H1 (cell line): ENCODE data around the gene GUCA1A. TPM values are rescaled to one million over a fixed set of nuclear protein-coding genes. Genes with fewer than 3 reads are reported as not detected.

Experiments
- CTBP2 ChIP-seq: IDR thresholded peaks from 2 replicates; pipeline ENCODE4 v1.7.0; 2011; ENCODE audit warnings: borderline replicate concordance, mild to moderate bottlenecking, moderate library complexity, mixed read lengths, low read length; ENCODE audit not compliant: insufficient read depth, insufficient read length
- EGR1 ChIP-seq: IDR thresholded peaks from 2 replicates; pipeline ENCODE4 v1.6.1; 2011; ENCODE audit warnings: low read depth, low read length, borderline replicate concordance
- RAD21 ChIP-seq, 2 experiments: IDR thresholded peaks in 1 of 2; conservative IDR thresholded peaks in 1 of 2; 2 replicates each; pipeline ENCODE4 v1.6.1; 2011; ENCODE audit warnings: low read depth in 2 of 2, low read length in 2 of 2, improper control_type of control experiment in 1 of 2, inconsistent platforms in 1 of 2, mild to moderate bottlenecking in 1 of 2, moderate library complexity in 1 of 2
- RNF2 ChIP-seq: fragments of 200-900, 300-1000 bp; sonication (generic); IDR thresholded peaks from 2 replicates; pipeline ENCODE4 v1.7.1; 2016; ENCODE audit warnings: borderline replicate concordance, low read depth, mild to moderate bottlenecking, antibody characterized with exemption, low read length; ENCODE audit not compliant: poor library complexity, severe bottlenecking; ENCODE audit errors: missing control alignments
- SP1 ChIP-seq: IDR thresholded peaks from 2 replicates; pipeline ENCODE4 v1.6.1; 2011; ENCODE audit warnings: low read depth, low read length
- SUZ12 ChIP-seq: fragments of 200-600 bp; sonication (generic); IDR thresholded peaks from 2 replicates; pipeline ENCODE4 v1.6.1; 2012; ENCODE audit warnings: mild to moderate bottlenecking, inconsistent platforms, low read length, moderate library complexity, mixed read lengths
- TEAD4 ChIP-seq: IDR thresholded peaks from 2 replicates; pipeline ENCODE4 v1.6.1; 2012; ENCODE audit warnings: low read depth, low read length, inconsistent platforms, mixed read lengths
- ZNF274 ChIP-seq: IDR thresholded peaks from 2 replicates; pipeline ENCODE4 v1.7.0; 2012; ENCODE audit warnings: low read length, borderline replicate concordance; ENCODE audit errors: extremely low read depth
- polyA plus RNA-seq, 7 experiments: library from polyadenylated mRNA; depleted of rRNA in 3 of 7; stranded (reverse) in 5 of 7; unstranded in 2 of 7; fragments of >200 nt in 5 of 7; fragments of 200-250 nt in 2 of 7; gene quantifications; 1 replicate in 5 of 7; 2 replicates in 1 of 7; 4 replicates in 1 of 7; pipeline versions ENCODE4 v1.2.1 to v1.2.3, GENCODE V29; 2011 to 2013; ENCODE audit warnings: missing spikeins in 2 of 7, mixed read lengths in 2 of 7
- total RNA-seq: library from RNA; stranded (reverse); fragmentation: NEBNext Ultra II Directional; extraction: Animal tissue kit (Norgen Biotek cat#: 25700); gene quantifications from 2 replicates; pipeline ENCODE4 v1.2.1, GENCODE V29; 2021
- TF ChIP-seq, protein P1 (sequence below): fragments of 300-600 bp; sonication (generic); IDR thresholded peaks from 2 replicates; pipeline ENCODE4 v1.7.1; 2012; ENCODE audit warnings: low read length, moderate library complexity, mild to moderate bottlenecking, inconsistent platforms; ENCODE audit not compliant: insufficient replicate concordance
- TF ChIP-seq, protein P2 (sequence below): IDR thresholded peaks from 2 replicates; pipeline ENCODE4 v1.6.1; 2012; ENCODE audit warnings: inconsistent platforms

Gene GUCA1A
- total and polyA plus RNA-seq, 2 of the 8 experiments (the other 6 are each of a cell fraction or from before 2014, with no cell fraction given) = 4.6 to 24.6 TPM

DNA sequence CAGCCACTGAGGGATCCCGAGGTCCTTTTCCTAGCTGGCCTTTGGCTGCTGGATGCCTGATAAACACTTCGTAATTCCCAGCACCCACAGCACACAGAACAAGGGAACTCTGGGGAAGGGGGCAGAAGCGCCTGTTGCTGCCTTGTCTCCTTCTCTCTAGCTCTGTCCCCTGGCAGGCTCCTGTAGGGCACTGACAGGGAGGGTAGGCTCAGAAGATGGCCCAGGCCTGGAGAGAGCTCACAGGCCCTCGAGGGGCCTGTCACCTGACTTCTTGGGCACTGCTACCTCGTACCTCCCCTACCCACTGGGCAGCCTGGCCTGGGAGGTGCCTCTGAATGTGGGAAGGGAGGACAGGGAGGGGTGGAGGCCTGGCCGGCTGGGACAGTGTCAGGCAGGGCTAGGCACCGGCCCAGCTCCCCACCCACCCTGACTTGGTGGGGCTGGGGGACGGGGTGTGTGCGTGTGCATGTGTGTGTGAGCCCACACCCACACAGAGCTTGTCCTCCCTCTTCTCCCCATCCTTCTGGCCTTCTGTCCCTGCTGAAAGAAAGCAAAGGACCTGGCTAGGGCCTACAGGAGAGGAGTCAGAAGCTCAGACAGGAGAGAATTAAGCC is 48.8 kb upstream of the GUCA1A start (continued):
- TF ChIP-seq, protein P1, sequence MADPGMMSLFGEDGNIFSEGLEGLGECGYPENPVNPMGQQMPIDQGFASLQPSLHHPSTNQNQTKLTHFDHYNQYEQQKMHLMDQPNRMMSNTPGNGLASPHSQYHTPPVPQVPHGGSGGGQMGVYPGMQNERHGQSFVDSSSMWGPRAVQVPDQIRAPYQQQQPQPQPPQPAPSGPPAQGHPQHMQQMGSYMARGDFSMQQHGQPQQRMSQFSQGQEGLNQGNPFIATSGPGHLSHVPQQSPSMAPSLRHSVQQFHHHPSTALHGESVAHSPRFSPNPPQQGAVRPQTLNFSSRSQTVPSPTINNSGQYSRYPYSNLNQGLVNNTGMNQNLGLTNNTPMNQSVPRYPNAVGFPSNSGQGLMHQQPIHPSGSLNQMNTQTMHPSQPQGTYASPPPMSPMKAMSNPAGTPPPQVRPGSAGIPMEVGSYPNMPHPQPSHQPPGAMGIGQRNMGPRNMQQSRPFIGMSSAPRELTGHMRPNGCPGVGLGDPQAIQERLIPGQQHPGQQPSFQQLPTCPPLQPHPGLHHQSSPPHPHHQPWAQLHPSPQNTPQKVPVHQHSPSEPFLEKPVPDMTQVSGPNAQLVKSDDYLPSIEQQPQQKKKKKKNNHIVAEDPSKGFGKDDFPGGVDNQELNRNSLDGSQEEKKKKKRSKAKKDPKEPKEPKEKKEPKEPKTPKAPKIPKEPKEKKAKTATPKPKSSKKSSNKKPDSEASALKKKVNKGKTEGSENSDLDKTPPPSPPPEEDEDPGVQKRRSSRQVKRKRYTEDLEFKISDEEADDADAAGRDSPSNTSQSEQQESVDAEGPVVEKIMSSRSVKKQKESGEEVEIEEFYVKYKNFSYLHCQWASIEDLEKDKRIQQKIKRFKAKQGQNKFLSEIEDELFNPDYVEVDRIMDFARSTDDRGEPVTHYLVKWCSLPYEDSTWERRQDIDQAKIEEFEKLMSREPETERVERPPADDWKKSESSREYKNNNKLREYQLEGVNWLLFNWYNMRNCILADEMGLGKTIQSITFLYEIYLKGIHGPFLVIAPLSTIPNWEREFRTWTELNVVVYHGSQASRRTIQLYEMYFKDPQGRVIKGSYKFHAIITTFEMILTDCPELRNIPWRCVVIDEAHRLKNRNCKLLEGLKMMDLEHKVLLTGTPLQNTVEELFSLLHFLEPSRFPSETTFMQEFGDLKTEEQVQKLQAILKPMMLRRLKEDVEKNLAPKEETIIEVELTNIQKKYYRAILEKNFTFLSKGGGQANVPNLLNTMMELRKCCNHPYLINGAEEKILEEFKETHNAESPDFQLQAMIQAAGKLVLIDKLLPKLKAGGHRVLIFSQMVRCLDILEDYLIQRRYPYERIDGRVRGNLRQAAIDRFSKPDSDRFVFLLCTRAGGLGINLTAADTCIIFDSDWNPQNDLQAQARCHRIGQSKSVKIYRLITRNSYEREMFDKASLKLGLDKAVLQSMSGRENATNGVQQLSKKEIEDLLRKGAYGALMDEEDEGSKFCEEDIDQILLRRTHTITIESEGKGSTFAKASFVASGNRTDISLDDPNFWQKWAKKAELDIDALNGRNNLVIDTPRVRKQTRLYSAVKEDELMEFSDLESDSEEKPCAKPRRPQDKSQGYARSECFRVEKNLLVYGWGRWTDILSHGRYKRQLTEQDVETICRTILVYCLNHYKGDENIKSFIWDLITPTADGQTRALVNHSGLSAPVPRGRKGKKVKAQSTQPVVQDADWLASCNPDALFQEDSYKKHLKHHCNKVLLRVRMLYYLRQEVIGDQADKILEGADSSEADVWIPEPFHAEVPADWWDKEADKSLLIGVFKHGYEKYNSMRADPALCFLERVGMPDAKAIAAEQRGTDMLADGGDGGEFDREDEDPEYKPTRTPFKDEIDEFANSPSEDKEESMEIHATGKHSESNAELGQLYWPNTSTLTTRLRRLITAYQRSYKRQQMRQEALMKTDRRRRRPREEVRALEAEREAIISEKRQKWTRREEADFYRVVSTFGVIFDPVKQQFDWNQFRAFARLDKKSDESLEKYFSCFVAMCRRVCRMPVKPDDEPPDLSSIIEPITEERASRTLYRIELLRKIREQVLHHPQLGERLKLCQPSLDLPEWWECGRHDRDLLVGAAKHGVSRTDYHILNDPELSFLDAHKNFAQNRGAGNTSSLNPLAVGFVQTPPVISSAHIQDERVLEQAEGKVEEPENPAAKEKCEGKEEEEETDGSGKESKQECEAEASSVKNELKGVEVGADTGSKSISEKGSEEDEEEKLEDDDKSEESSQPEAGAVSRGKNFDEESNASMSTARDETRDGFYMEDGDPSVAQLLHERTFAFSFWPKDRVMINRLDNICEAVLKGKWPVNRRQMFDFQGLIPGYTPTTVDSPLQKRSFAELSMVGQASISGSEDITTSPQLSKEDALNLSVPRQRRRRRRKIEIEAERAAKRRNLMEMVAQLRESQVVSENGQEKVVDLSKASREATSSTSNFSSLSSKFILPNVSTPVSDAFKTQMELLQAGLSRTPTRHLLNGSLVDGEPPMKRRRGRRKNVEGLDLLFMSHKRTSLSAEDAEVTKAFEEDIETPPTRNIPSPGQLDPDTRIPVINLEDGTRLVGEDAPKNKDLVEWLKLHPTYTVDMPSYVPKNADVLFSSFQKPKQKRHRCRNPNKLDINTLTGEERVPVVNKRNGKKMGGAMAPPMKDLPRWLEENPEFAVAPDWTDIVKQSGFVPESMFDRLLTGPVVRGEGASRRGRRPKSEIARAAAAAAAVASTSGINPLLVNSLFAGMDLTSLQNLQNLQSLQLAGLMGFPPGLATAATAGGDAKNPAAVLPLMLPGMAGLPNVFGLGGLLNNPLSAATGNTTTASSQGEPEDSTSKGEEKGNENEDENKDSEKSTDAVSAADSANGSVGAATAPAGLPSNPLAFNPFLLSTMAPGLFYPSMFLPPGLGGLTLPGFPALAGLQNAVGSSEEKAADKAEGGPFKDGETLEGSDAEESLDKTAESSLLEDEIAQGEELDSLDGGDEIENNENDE = no peak
- TF ChIP-seq ZNF274 = no peak
- no peak for TF ChIP-seq RNF2
- no peak for TF ChIP-seq SP1
- TF ChIP-seq SUZ12 = no peak
- TF ChIP-seq EGR1 = no peak
- TF ChIP-seq RAD21 (IDR thresholded peaks at IDR 0.05 in 1 of 2, conservative IDR thresholded peaks at IDR 0.05 in 1 of 2; ENCODE audit: low read depth in 2 of 2, low read length in 2 of 2) = no peak
- TF ChIP-seq, protein P2, sequence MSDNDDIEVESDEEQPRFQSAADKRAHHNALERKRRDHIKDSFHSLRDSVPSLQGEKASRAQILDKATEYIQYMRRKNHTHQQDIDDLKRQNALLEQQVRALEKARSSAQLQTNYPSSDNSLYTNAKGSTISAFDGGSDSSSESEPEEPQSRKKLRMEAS = no peak
- TF ChIP-seq CTBP2 = no peak
- no peak for TF ChIP-seq TEAD4
